Ishikawa (cell line): ENCODE data around the gene ZNF485.

Source experiments
- CEBPB ChIP-seq: IDR thresholded peaks from 2 replicates; pipeline ENCODE4 v1.6.1; 2012
- CREB1 ChIP-seq: IDR thresholded peaks from 2 replicates; pipeline ENCODE4 v1.6.1; 2012; ENCODE audit warnings: low read depth
- EP300 ChIP-seq: IDR thresholded peaks from 2 replicates; pipeline ENCODE4 v1.6.1; 2012; ENCODE audit warnings: borderline replicate concordance
- RAD21 ChIP-seq: IDR thresholded peaks from 2 replicates; pipeline ENCODE4 v1.6.1; 2012; ENCODE audit warnings: low read depth
- TCF12 ChIP-seq: IDR thresholded peaks from 2 replicates; pipeline ENCODE4 v1.6.1; 2012; ENCODE audit warnings: low read depth
- TF ChIP-seq, protein P1 (sequence below): IDR thresholded peaks from 2 replicates; pipeline ENCODE4 v1.6.1; 2012
- TF ChIP-seq, protein P2 (sequence below): IDR thresholded peaks from 2 replicates; pipeline ENCODE4 v1.6.1; 2012; ENCODE audit warnings: low read depth, mild to moderate bottlenecking

DNA sequence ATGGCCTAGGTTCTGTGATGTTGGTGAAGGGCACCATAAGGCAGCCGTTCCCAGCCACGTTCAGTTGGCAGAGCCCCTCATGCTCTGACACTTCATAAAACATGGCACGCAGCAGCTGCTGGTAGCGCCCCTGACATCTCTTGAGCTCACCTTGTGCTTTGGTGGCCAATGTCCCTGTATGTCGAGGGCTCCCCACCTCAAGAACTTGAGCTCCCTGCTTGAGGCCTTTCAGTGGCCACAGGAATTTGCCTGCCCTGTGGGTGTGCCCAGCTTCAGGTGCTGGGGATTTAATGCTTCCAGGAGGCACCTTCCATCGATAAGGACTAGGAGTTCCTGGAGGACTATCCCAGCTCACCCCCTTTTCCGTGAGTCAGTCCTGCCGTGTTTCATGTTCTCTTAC lies 52.0 kb downstream of the ZNF485 start:
- TF ChIP-seq TCF12 (no peak), CREB1 (no peak), RAD21 (no peak), CEBPB (no peak), EP300 (no peak)
- TF ChIP-seq, protein P1, sequence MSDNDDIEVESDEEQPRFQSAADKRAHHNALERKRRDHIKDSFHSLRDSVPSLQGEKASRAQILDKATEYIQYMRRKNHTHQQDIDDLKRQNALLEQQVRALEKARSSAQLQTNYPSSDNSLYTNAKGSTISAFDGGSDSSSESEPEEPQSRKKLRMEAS: no peak
- TF ChIP-seq, protein P2, sequence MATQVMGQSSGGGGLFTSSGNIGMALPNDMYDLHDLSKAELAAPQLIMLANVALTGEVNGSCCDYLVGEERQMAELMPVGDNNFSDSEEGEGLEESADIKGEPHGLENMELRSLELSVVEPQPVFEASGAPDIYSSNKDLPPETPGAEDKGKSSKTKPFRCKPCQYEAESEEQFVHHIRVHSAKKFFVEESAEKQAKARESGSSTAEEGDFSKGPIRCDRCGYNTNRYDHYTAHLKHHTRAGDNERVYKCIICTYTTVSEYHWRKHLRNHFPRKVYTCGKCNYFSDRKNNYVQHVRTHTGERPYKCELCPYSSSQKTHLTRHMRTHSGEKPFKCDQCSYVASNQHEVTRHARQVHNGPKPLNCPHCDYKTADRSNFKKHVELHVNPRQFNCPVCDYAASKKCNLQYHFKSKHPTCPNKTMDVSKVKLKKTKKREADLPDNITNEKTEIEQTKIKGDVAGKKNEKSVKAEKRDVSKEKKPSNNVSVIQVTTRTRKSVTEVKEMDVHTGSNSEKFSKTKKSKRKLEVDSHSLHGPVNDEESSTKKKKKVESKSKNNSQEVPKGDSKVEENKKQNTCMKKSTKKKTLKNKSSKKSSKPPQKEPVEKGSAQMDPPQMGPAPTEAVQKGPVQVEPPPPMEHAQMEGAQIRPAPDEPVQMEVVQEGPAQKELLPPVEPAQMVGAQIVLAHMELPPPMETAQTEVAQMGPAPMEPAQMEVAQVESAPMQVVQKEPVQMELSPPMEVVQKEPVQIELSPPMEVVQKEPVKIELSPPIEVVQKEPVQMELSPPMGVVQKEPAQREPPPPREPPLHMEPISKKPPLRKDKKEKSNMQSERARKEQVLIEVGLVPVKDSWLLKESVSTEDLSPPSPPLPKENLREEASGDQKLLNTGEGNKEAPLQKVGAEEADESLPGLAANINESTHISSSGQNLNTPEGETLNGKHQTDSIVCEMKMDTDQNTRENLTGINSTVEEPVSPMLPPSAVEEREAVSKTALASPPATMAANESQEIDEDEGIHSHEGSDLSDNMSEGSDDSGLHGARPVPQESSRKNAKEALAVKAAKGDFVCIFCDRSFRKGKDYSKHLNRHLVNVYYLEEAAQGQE: no peak
